ENCODE data around the gene IGF2R.
"Not testable (repeated sequence)": the region's sequence is repeated elsewhere in the genome, so short reads cannot be mapped to it uniquely, and the experiment has no call there.

Gene IGF2R

DNA sequence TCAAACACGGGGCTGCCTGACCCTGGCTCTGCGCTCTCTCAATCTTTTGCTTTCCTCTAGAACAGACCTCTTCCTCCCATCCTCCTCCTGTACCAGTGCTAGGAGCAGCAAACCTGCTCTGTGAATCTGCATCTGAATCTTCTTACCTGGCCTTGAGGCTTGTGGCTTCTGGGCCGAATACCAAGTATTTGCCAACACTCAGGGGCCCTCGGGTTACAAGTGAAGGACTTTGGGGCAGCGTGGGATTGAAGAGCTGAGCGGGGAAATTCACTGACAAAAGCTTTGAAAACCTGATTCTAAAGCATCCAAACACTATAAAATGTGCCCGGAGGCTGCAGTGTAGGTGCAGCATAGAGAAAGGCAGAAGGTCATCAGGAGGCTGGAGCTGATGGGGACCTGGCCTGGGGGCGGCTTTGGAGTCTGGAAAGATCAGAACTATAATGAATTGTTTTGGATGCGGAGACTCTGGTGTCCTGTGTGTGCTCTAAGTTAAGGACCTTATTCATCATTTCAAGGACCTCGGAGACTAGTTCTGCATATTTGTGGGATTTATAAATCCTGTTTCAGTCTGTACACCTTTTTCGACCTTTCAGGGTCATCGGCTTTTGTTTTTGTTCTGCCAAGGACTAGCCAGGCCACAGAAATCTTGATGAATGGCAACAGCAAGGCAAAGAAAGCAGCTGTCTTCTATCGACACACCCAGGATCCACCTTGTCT lies 16.4 kb upstream of the IGF2R start:
- no peak for DNase-seq

DNA sequence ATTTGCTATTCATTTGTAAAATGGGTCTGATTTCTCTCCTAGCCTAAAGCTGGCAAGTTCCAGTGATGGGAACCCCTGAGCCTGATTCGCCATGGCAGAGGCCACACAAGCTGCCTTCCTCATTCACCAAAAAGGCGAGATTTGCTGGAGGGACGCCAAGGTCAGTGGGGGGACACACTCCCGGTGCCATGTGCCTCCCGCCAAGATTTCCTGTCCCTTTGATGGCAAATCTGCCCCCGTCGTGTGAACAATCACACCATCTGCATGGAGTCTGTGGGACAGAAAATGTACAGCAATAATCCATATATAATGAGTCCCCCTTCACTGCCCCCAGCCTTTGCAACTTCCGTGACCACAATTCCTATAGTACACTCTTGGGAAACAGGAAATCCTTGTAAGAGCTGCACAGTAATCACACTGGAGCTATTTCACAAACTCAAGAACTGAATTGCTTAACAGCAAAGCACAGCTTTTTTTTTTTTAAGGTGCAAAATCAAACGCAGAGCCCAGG lies 15.7 kb upstream of the IGF2R start:
- DNase-seq: no peak

DNA sequence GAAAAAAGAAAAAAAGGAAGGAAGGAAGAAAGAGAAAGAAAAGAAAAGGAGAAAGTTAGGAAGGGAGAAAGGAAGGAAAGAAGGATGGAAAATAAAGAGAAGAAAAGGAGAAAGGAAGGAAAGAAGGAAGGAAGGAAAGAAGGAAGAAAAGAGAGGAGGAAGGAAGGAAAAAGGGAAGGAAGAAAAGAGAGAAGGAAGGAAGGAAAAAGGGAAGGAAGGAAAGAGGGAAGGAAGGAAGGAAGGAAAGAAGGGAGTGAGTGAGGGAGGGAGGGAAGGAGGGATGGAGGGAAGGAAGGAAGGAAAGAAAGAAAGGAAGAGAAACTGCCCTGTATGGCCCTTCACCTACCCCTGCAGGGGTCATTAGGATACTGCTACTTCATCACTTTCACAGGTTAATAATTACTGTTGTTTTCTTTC lies 12.9 kb upstream of the IGF2R start:
- DNase-seq: no peak

DNA sequence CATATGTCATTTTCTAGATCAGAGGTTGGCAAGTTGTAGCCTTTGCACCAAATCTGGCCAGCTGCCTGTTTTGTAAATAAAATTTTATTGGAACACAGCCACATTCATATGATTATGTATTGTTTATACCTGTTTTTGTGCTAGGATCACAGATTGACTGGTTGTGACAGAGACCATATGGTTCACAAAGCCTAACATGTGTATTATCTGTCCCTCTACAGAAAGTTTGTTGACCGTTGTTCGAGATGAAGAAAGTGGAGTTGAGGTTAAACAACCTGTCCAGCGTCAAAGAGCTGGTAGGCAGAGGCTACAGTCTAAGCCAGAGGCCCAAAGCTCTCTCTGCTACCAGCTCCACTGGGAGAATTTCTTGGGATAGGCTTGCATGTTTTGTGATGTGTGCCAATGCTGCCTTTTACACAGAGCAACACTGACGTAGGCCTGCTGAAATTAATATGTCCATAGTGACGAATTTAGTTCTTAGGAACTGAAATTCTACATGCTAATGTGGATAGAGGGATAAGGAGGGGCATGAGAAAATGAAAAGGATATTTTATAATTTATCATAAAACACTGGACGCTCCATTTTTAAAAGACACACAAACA lies 11.7 kb upstream of the IGF2R start:
- DNase-seq: no peak

DNA sequence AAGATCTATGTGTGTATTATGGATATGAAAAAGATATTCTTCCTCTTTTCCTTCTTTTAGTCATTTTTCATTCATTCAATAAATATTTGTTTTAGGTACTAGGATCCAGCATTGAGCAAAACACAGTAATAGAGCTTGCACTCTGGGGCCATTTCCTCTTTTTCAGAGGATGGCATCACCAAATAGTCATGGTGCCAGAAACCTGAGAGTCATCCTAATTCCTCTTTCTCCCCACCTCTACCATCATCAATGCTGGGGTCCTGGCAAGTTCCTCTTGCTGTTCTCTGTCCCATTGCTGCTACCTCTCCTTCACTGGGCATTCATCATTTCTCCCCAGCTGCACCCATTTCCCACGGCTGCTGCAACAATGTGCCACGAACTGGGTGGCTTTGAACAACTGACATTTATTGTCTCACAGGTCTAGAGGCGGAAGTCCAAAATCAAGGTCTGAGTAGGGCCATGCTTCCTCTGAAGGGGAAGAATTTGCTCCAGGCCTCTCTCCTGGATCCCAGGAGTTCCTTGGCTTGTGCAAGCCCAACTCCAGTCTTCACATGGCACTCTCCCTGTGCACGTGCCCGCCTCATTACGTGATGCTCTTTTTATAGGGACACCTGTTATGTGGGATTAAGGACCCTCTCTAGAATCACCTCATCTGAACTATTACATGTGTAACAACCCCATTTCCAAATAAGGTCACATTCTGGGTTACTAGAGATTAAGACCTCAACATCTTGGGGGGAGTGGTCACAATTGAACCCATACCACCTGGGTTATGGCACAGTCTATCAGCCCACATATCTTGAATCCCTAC lies 9.5 kb upstream of the IGF2R start:
- DNase-seq: no peak

DNA sequence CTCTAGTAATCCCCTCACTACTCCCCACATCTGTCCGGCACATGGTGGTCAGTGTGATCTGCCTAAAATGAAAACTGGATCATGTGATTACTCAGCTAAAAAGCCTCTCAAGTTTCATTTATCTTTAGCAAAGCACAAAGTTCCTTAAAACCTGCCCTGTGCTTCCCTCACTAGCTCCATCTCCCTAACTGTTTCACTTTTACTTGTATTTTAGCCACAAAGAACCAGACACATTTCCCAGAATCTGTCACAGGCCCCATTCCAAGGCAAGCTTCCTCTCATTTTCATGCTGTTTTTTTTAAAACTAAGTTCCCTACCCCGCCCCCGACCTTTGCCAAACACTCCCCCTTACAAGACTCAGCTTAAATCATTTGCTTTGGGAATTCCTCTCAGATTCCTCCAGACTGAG lies 8.9 kb upstream of the IGF2R start:
- no peak for DNase-seq

DNA sequence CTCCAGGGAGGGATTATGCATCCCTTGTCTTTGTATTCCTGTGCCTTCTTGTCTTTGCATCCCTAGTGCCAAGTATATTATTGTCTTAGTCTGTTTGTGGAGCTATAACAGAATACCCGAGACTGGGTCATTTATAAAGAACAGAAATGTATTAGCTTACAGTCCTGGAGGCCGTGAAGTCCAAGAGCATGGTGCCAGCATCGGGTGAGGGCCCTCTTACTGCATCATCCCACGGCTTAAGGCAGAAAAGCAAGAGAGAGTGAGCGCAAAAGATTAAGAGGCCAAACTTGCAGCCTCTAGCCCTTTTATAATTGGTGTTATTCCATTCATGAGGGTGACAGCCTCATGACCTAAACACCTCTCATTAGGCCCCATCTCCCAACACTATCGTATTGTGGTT lies 8.4 kb upstream of the IGF2R start:
- DNase-seq: no peak

DNA sequence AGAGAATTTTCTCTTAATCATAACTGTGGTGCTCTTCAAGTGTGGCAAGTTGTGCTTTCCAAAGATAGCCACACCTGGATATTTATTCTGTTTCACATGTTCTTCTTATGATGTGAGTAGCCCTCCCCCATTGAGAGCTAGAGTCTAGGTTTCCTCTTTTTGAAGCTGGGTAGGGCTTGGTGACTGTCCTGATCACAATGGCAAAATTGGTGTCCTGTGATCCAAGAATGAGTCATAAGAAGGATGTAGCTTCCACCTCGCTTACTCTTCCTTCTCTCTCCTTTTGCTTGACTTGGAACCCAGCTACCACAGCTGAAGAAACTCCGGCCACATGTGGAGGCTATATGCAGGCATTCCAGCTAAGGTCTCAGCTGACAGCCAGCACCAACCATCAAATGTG lies 7.4 kb upstream of the IGF2R start:
- no peak for DNase-seq

DNA sequence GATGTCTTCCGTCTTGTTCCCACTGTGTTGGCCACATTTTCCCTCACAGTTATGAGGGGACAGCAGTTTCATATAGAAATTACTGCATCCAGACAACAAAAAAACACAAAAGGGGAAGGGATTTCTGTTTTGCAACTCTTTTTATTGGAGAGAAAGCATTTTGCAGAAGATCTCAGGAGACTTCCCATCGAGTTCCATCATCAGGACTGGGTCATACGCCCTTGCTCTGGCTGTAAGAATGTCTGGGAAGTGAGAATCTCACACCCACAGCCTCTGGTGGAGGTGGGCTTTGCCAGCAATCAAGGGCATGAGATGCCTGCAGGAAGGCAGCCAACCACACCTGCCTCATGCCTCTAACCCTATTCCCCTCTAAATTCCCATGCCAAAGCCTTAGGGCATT lies 5.8 kb upstream of the IGF2R start:
- no peak for DNase-seq

DNA sequence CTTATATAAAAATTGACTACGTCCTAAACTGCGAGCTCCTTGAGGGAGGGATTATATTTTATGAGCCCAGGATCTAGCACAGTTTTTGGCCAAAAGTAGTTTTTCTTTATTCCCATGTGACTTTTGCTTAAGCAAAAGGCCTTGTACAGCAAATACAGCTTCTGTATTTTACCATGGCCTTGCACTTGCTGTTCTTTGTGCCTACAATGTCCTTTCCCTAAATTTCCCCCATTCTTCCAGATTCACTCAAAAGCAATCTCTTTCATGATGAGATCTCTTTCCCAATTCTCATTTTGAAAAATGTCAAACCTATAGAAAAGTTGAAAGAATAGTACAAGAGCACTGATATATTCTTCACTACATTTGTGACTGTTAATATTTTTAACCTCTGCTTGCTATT lies 4.8 kb upstream of the IGF2R start:
- DNase-seq: no peak

DNA sequence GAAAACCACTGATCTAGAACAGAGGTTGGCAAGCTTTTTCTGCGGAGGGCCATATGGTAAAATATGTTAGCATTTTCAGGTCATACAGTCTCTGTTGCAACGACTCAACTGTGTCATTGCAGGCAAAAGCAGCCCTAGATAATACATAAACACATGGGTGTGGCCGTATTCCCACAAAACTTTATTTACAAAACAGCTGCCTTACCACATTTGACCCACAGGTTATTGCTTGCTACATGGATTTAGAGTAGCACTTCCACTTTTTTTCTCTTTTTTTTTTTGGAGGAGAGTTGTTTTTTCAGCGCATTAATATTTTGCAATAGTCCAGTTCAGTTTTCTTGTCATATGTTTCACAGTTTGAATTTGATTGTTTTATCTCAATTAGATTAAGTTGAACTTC lies 2.5 kb upstream of the IGF2R start:
- no peak for DNase-seq

DNA sequence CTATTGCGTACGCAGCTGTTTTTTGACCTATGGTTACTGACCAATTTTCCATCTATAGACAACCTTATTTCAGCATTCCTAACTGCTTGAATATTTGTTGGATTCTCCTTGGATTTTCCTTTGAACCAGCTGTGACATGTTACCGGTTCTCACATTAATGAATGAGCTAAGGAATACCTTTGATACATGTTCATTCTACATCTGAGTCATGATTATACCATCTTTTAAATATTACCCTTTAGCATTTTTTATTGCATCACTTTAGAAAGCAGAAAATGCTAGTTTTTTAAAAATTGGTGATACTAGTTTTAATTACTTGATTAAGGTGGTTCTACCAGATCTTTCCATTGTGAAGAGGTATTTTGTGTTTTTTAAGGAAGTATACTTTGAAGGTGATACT lies 1.9 kb upstream of the IGF2R start:
- no peak for DNase-seq

DNA sequence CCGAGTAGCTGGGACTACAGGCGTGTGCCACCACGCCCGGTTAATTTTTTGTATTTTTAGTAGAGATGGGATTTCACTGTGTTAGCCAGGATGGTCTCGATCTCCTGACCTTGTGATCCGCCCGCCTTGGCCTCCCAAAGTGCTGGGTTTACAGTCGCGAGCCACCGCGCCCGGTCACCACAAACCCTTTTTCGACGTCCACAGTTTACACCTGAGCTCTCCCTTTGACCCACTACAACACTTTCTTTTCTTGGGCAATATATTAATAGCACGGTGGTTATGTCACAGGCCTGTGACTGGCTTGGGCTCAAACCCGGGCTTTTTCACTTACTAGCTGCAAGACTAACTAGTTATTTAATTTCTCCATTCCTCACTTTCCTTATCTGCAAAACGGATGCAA lies 1.3 kb upstream of the IGF2R start:
- DNase-seq: not testable (repeated sequence)

DNA sequence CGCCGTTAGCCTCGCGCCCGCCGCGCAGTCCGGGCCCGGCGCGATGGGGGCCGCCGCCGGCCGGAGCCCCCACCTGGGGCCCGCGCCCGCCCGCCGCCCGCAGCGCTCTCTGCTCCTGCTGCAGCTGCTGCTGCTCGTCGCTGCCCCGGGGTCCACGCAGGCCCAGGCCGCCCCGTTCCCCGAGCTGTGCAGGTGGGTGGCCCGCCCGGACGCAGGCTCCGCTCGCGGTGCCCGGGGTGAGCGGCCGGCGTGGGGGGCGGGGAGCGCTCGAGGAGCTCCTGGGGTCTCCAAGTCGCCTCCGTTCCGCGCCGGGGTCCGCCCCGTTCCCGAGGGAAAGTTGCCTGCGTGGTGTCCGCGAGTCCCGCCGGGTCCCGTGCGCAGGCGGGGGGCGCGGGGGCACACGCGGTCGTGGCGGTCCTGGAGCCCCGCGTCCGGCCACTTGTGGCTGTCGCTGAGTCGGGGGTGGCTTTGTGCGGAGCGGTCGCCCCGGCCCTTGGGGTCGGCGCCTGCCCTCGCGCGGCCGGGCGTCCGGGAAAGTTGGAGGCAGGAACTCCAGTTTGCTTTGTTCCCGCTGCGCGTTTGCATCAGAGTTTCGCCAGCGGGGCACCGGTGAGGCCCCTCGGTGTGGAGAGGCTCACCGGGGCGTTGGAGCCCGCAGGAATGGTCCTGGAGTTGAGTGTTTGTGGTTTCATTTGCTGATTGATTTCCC lies 476 bp downstream of the IGF2R start:
- no peak for DNase-seq

DNA sequence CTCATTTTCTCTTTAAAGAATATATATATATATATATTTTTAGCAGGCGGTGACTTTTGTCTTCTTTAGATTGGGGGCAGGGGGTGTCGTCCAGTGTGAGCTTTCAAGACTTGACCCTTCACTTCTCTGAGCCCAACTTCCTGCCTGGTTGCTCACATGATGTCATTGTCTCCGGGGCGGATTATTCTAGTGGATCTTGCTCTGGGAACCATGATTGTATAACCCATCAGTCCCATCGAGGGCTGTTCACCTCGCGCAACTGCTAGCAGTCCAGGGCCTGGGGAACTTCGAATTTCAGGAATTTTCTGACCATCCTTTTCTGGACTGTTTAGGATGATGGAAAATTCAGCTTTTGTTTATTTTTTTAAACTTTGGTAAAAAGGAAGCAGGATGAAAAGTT lies 1.0 kb downstream of the IGF2R start:
- DNase-seq: no peak

DNA sequence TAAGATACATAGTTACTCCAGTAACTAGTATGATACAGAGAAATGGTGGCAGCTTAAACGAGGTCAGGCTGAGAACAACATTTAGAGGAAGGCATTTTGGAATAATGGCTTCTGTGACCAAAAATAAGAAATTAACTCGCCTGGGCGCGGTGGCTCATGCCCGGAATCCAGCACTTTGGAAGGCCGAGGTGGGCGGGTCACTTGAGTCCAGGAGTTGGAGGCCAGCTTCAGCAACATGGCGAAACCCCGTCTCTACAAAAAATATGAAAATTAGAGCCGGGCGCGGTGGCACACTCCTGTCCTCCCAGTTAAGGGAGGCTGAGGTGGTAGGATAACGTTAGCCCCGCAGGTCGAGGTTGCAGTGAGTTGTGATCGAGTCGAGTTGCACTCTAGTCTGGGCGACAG lies 1.8 kb downstream of the IGF2R start:
- no peak for DNase-seq

DNA sequence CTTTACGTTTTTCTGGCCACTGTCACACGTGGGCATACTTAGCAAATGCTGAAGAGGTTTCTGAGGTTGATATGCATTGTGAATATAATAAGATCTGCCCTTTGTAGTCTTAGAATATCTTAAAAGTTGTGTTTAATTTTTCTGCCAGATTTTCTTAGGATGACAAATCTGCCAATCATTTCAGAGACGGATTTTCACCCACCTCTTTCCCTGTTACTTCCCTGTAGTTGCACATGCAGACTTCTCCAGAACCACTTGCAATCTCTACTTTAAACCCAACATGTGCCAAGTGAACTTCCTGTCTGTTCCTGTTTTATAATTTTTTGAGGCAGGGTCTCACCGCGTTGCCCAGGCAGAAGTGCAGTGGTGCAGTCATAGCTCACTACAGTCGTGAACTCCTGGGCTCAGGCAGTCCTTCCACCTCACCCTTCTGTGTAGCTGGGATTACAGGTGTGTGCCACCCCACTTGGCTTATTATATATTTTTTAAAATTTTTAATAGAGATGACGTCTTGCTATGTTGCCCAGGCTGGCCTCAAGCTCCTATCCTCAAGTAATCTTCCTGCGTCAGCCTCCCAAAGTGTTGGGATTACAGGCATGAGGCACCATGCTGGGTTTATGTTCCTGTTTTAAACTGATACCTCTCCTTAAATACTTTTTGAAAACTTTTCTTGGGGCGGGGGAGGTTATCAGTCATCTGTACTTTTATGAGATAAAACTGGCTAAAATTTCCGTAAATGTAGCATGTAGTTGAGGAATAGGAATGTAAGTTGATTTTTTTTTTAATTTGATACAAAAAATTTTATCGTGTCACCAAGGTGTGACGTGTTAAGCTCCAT lies 2.7 kb downstream of the IGF2R start:
- DNase-seq: no peak

DNA sequence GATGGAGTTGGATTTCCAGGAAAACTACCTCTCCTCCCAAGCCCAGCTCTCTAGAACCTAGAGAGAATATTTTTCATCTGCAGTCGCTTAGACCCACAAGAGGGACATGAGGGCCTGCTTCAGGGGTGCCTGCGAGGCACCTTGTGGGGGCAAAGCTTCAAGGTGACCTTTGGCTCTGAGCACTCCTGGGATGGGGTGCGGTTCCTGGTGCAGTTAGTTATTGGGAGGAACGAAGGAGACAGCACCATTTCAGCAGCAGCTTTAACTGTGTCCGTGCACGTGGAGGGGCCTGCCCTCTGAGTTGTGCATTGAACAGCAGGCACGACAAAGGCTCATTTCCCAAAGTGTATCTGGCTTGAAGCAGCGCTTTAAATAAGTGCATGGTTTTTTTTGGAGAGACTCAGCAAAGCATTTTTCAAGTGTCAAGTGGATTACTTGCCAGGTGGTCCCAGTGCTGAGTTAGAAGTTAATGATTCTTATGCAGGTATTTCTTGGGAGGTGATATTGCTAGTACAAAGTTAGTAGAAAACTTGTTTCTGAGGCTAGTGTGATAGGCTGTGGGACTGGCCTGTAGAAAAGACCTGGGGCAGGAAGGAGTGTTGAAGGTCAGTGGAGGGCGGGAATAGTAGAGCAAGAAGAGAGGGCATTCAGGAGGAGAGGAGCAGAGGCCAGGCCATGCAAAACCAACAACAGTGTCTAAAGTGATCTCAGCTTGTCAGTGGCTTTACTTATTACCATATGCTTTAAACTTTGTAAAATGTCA lies 3.8 kb downstream of the IGF2R start:
- no peak for DNase-seq

DNA sequence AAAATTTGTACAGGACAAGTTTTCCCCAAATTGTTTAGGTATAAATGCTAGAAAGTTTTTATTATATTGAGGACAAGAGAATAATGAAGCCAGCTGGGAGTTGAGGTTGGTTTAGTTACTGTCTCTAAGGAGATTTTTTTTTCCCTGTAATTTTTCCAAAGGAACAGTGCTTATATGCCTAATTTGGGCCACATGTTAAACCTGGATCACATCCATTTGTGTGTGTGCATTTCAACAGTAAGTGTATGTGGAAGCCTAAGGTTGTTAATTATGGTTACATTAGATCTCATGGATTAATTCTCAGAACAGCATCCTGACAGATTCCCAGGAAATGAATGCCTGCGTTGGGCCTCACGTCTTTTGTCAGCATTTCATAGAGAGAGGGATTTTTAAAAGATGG lies 4.5 kb downstream of the IGF2R start:
- DNase-seq: no peak

DNA sequence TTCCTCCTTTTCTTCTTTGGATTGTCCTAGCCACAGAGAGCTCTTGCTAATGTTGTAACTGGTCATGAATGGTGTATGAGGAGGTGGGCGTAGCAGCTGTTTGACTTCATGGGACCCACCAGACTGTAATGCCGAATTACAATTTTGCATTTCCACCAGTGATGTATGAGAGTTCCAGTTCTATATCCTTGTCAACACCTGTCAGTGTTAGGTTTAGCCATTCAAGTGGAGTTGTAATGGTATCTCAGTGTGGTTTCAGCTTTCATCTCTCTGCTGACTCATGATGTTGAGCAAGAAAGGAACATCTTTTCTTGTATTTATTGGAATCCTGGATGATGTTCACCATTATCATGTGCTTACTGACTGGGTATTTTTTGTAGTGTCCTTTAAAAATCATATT lies 5.1 kb downstream of the IGF2R start:
- no peak for DNase-seq

DNA sequence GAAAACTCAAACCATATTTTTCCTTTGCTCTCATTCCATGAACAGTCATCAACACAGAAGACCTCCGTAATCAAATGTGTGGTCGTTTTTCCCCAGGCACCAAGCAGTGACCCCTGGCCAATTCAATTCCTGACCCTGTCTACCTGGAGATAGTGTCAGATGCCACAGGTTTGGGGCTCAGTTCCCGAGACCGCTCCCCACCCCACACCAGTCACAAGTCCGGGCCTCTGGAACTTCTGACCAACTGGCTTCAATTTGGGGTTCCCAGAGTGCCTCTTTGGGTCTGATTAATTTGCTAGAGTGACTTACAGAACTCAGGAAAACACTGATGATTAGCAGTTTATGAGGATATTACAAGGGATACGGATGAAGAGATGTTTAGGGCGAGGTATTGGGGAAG lies 6.0 kb downstream of the IGF2R start:
- DNase-seq: no peak
